IMR-90 (cell line): ENCODE results near the gene DCLRE1B. TPM values are rescaled to one million over a fixed set of nuclear protein-coding genes. Genes with fewer than 3 reads are reported as not detected.

Experiments
- ATAC-seq: fragments of 200-7000 bp; cut with Tn5 transposase; 2 replicates; pipeline ENCODE4 v1.9.1; 2020; ENCODE audit warnings: low read depth, mild to moderate bottlenecking, moderate library complexity
- BruUV-seq: library from RNA; stranded (reverse); fragments of 400-500 nt; replicated peaks from 2 replicates; lab custom pipeline; 2021; lab: Mats Ljungman, UMichigan
- CTCF ChIA-PET: fragments of 300-600 bp; formaldehyde crosslinking; extraction: SDS; loops from one replicate; lab custom pipeline; 2021; ENCODE audit warnings: antibody characterized with exemption; lab: Yijun Ruan, JAX
- POLR2A ChIA-PET: fragments of 300-600 bp; sonication (Branson Sonifier 250); formaldehyde crosslinking; loops from one replicate; lab custom pipeline; 2022; ENCODE audit warnings: antibody characterized with exemption; ENCODE audit not compliant: unreplicated experiment; lab: Charles Lee
- DNase-seq: peaks from one replicate; pipeline ENCODE4 v3.0.0; 2013
- H2AFZ ChIP-seq: replicated peaks from 2 replicates; pipeline ENCODE3; 2013; ENCODE audit warnings: low read length, mild to moderate bottlenecking; ENCODE audit not compliant: poor library complexity
- H2AK5ac ChIP-seq: 2 replicates; pipeline ENCODE4 v1.6.1; 2013; ENCODE audit warnings: low read depth, low read length, inconsistent platforms
- H2AK9ac ChIP-seq: replicated peaks from 2 replicates; pipeline ENCODE3; 2013; ENCODE audit warnings: mild to moderate bottlenecking, low read depth, low read length, moderate library complexity; ENCODE audit not compliant: poor library complexity
- H2BK120ac ChIP-seq: 2 replicates; pipeline ENCODE4 v1.6.1; 2013; ENCODE audit warnings: low read depth, low read length, inconsistent platforms
- H2BK15ac ChIP-seq: 3 replicates; pipeline ENCODE4 v1.6.1; 2013; ENCODE audit warnings: low read depth, low read length, inconsistent platforms
- H2BK20ac ChIP-seq: 2 replicates; pipeline ENCODE4 v1.6.1; 2013; ENCODE audit warnings: low read depth, mild to moderate bottlenecking, inconsistent platforms, low read length, moderate library complexity
- H2BK5ac ChIP-seq: 2 replicates; pipeline ENCODE4 v1.6.1; 2013; ENCODE audit warnings: mild to moderate bottlenecking, low read depth, low read length, inconsistent platforms; ENCODE audit not compliant: poor library complexity, severe bottlenecking
- H3K14ac ChIP-seq: replicated peaks from 2 replicates; pipeline ENCODE4 v1.6.1; 2013; ENCODE audit warnings: low read depth, low read length, inconsistent platforms
- H3K18ac ChIP-seq: 2 replicates; pipeline ENCODE4 v1.6.1; 2013; ENCODE audit warnings: low read depth, low read length, control low read depth
- H3K23ac ChIP-seq: 2 replicates; pipeline ENCODE4 v1.6.1; 2013; ENCODE audit warnings: low read depth, low read length, inconsistent platforms
- H3K27ac ChIP-seq: 2 replicates; pipeline ENCODE4 v1.5.1; 2013; ENCODE audit warnings: mild to moderate bottlenecking, control low read depth, low read length; ENCODE audit not compliant: insufficient read depth
- H3K27me3 ChIP-seq: 2 replicates; pipeline ENCODE4 v1.6.1; 2013; ENCODE audit warnings: low read length; ENCODE audit not compliant: control insufficient read depth, insufficient read depth
- H3K36me3 ChIP-seq: 2 replicates; pipeline ENCODE4 v1.6.1; 2013; ENCODE audit warnings: low read length, mixed read lengths; ENCODE audit not compliant: control insufficient read depth, insufficient read depth
- H3K4ac ChIP-seq: 2 replicates; pipeline ENCODE4 v1.6.1; 2013; ENCODE audit warnings: low read depth, low read length, inconsistent platforms
- H3K4me1 ChIP-seq: 2 replicates; pipeline ENCODE4 v1.6.1; 2013; ENCODE audit warnings: low read length, mixed read lengths; ENCODE audit not compliant: control insufficient read depth, insufficient read depth
- H3K4me2 ChIP-seq: 2 replicates; pipeline ENCODE4 v1.6.1; 2013; ENCODE audit warnings: low read depth, mild to moderate bottlenecking, control low read depth, low read length, moderate library complexity
- H3K4me3 ChIP-seq: 2 replicates; pipeline ENCODE4 v1.5.1; 2013; ENCODE audit warnings: low read depth, mild to moderate bottlenecking, control low read depth, low read length, moderate library complexity; ENCODE audit not compliant: insufficient read depth
- H3K56ac ChIP-seq: 2 replicates; pipeline ENCODE4 v1.6.1; 2013; ENCODE audit warnings: low read length, inconsistent platforms; ENCODE audit not compliant: insufficient read depth; ENCODE audit errors: extremely low read depth
- H3K79me1 ChIP-seq, 2 experiments: 2 replicates each; pipeline ENCODE4 v1.6.1; 2013; ENCODE audit warnings: low read length in 2 of 2, inconsistent platforms in 1 of 2, low read depth in 1 of 2
- H3K9ac ChIP-seq: 2 replicates; pipeline ENCODE4 v1.6.1; 2013; ENCODE audit warnings: low read depth, low read length, control low read depth
- H3K9me1 ChIP-seq: 2 replicates; pipeline ENCODE4 v1.6.1; 2013; ENCODE audit warnings: low read length, inconsistent platforms; ENCODE audit not compliant: insufficient read depth
- H3K9me3 ChIP-seq: 2 replicates; pipeline ENCODE4 v1.6.1; 2013; ENCODE audit warnings: low read length; ENCODE audit not compliant: control insufficient read depth, insufficient read depth
- H4K20me1 ChIP-seq: 2 replicates; pipeline ENCODE4 v1.6.1; 2013; ENCODE audit warnings: low read length, inconsistent platforms; ENCODE audit not compliant: insufficient read depth
- H4K5ac ChIP-seq: 2 replicates; pipeline ENCODE4 v1.6.1; 2013; ENCODE audit warnings: mild to moderate bottlenecking, low read depth, low read length, control low read depth
- H4K8ac ChIP-seq, 2 experiments: 2 replicates each; pipeline ENCODE4 v1.6.1; 2013; ENCODE audit warnings: low read depth in 2 of 2, low read length in 2 of 2, control low read depth in 1 of 2, inconsistent platforms in 1 of 2
- H4K91ac ChIP-seq: 2 replicates; pipeline ENCODE4 v1.6.1; 2013; ENCODE audit warnings: low read depth, low read length, inconsistent platforms; ENCODE audit not compliant: insufficient read depth
- FOS ChIP-seq: fragments of 150-350 bp; IDR thresholded peaks from 2 replicates; pipeline ENCODE4 v1.6.1; 2016; ENCODE audit warnings: low read depth, low read length
- MAFK ChIP-seq: IDR thresholded peaks from 2 replicates; pipeline ENCODE4 v1.6.1; 2012; ENCODE audit warnings: low read depth, low read length, improper control_type of control experiment
- MAZ ChIP-seq: IDR thresholded peaks from 2 replicates; pipeline ENCODE4 v1.6.1; 2012; ENCODE audit warnings: low read depth, mild to moderate bottlenecking, low read length, improper control_type of control experiment, moderate library complexity, borderline replicate concordance
- MXI1 ChIP-seq: IDR thresholded peaks from 2 replicates; pipeline ENCODE4 v1.6.1; 2012; ENCODE audit warnings: low read depth, mild to moderate bottlenecking, low read length, moderate library complexity, borderline replicate concordance
- RCOR1 ChIP-seq: IDR thresholded peaks from 2 replicates; pipeline ENCODE4 v1.6.1; 2012; ENCODE audit warnings: mild to moderate bottlenecking, low read length, improper control_type of control experiment; ENCODE audit not compliant: insufficient replicate concordance
- SMC3 ChIP-seq: fragments of 150-350 bp; IDR thresholded peaks from 2 replicates; pipeline ENCODE4 v1.6.1; 2016; ENCODE audit warnings: low read depth, mild to moderate bottlenecking, antibody characterized with exemption, low read length, moderate library complexity
- WGBS, 2 experiments: methylation state at CpG; one replicate each; pipeline versions ENCODE4 v1.1.5 to v1.1.7; 2013; ENCODE audit warnings: missing lambda C conversion rate in 2 of 2; ENCODE audit not compliant: insufficient read length in 1 of 2; ENCODE audit errors: extremely low coverage in 2 of 2; 5-methylcytosine and 5-hydroxymethylcytosine counted together
- dilution Hi-C: fragments of 300-500 bp; cut with HindIII; formaldehyde crosslinking; loops from one replicate; pipeline ENCODE4 v1.14.3; 2018; ENCODE audit warnings: low sequenced_read_pairs; ENCODE audit not compliant: unreplicated experiment
- in situ Hi-C: fragments of 300-500 bp; cut with MboI; formaldehyde crosslinking; loops from 3 replicates; pipeline ENCODE4 v1.14.3; 2019; ENCODE audit warnings: low sequenced_read_pairs, inconsistent platforms, mixed read lengths
- intact Hi-C: fragments of 100-400 bp; cut with micrococcal nuclease; formaldehyde crosslinking; loops from 2 replicates; pipeline ENCODE4 v1.10.0; 2022
- polyA plus RNA-seq, 3 experiments: library from polyadenylated mRNA; depleted of rRNA; stranded (reverse); fragments of >200 nt; gene quantifications; 2 replicates each; pipeline ENCODE4 v1.2.3, GENCODE V29; 2012; ENCODE audit warnings: low replicate concordance in 1 of 3
- total RNA-seq: library from RNA; depleted of rRNA; stranded (reverse); fragments of >200 nt; gene quantifications from 2 replicates; pipeline ENCODE4 v1.2.3, GENCODE V29; 2012

Gene DCLRE1B
- total and polyA plus RNA-seq, 2 of the 4 experiments (the other 2 are of a cell fraction) = 4.9 to 6.1 TPM

DNA sequence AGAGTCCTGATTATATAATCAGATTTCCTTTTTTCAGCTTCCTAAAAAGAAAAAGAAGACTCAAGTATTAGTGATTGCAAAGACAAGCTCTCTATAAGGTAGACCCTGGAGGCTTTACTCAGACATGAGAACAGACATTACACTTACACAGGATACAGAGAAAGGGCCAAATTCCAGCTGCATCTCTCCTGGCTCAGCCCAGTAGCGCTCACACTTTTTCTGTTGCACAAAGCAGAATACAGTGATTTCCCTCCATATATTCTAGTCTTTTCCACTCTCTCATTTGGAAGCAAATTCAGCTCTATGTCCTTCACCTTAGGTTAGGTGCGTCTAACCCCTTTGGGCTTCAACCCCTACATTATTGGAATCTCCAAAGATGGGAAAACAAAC, 48.7 kb upstream of the DCLRE1B start:
- no peak overlapping the region for H2AFZ ChIP-seq
- no peak overlapping the region for H3K56ac ChIP-seq
- DNase-seq = no peak
- no peaks in the 10 kb centered on the region for H4K20me1 ChIP-seq
- H4K5ac ChIP-seq = no peak overlapping the region
- POLR2A ChIA-PET = no interaction called here
- no peak overlapping the region for H3K4me3 ChIP-seq
- H3K14ac ChIP-seq = no peak overlapping the region
- TF ChIP-seq SMC3 = no peak
- TF ChIP-seq FOS = no peak
- TF ChIP-seq MAZ = no peak
- no peak for TF ChIP-seq MAFK
- TF ChIP-seq RCOR1 = no peak
- no peak for TF ChIP-seq MXI1
- H3K23ac ChIP-seq = no peak overlapping the region
- intact Hi-C loops = no loop called here
- no CpG with 5 or more reads among the region's 2 CpGs for WGBS, 2 experiments
- in situ Hi-C loops = loop anchor here (25.0 kb wide), 1 partner anchor 431 kb away; no protein-coding TSS in a partner anchor
- H3K27ac ChIP-seq = no peak overlapping the region
- no peak overlapping the region for H4K91ac ChIP-seq
- no peak overlapping the region for H2BK120ac ChIP-seq
- dilution Hi-C loops = no loop called here
- H2AK9ac ChIP-seq = no peak overlapping the region
- no peak overlapping the region for H2BK5ac ChIP-seq
- H3K27me3 ChIP-seq = no peaks in the 10 kb centered on the region
- H3K9me3 ChIP-seq = no peaks in the 10 kb centered on the region
- no peaks in the 10 kb centered on the region for H3K36me3 ChIP-seq
- ATAC-seq = no peak
- BruUV-seq = no TSS peak
- H4K8ac ChIP-seq = no peak overlapping the region
- no peaks in the 10 kb centered on the region for H3K79me1 ChIP-seq
- CTCF ChIA-PET = no interaction called here
- no peak overlapping the region for H3K4ac ChIP-seq
- H2BK15ac ChIP-seq = no peak overlapping the region
- peaks cover 10% of the 10 kb centered on the region for H3K4me1 ChIP-seq
- H3K9ac ChIP-seq = no peak overlapping the region
- H2BK20ac ChIP-seq = no peak overlapping the region
- no peak overlapping the region for H2AK5ac ChIP-seq
- H3K18ac ChIP-seq = no peak overlapping the region
- H3K9me1 ChIP-seq = no peaks in the 10 kb centered on the region
- H3K4me2 ChIP-seq = no peak overlapping the region
